ENCODE measurements around the gene ZGRF1. TPM values are rescaled to one million over a fixed set of nuclear protein-coding genes. Genes with fewer than 3 reads are reported as not detected.

Gene ZGRF1
- total and polyA plus RNA-seq, 4 donors, result 1.3 to 14.9 (median 4.6) TPM

DNA sequence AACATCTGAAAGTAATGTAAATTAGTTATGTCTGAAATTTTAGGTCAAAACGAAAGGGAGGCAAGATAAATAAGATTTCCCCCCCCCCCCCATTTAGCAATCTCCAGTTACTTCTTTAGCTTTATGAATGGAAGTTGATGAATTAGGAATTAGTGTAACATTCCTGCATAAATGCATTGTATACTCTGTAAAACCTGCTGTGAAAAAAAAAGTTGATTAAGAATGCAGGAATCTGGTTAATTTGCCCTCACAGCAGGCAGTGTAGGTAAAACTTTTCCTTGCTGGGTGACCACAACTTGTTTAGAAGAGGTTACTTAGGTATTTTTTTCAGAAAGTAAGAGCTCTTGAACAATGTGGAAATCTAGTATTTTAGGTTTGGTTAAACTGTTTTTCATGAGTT is 15.5 kb upstream of the ZGRF1 start:
- whole genome bisulfite sequencing, 2 donors, result 36 to 58% methylated on average over 1 of the region's 1 CpG
- no peak for DNase-seq
- ATAC-seq (ENCODE audit: insufficient read depth, low FRiP score), result no peak

GRCh38 chr4:112651641-112652040 is 14.9 kb upstream of the ZGRF1 start:
- Histone ChIP-seq H3K27me3 (ENCODE audit: control insufficient read depth in 3 of 3, insufficient read depth in 3 of 3, low read length in 2 of 3) (no peaks in the 10 kb centered on the region), H3K9ac (ENCODE audit: insufficient read depth in 1 of 2, low read length in 2 of 2) (no peak overlapping the region), H3K4me1 (ENCODE audit: control insufficient read depth in 5 of 5, insufficient read depth in 5 of 5, low read length in 5 of 5) (no peaks in the 10 kb centered on the region), H3K4me3 (no peak overlapping the region), H3K27ac (ENCODE audit: low read depth in 1 of 2, low read length in 1 of 2) (no peak overlapping the region), H3K36me3 (ENCODE audit: control insufficient read depth in 4 of 4, insufficient read depth in 4 of 4, low read length in 4 of 4) (peaks cover 17 to 48% (median 22%) of the 10 kb centered on the region in 4 donors), H3K9me3 (ENCODE audit: control insufficient read depth in 4 of 4, insufficient read depth in 3 of 4, low read length in 3 of 4) (no peaks in the 10 kb centered on the region)
- DNase-seq (no peak), ATAC-seq (ENCODE audit: insufficient read depth, low FRiP score) (no peak)
- TF ChIP-seq, protein P1, sequence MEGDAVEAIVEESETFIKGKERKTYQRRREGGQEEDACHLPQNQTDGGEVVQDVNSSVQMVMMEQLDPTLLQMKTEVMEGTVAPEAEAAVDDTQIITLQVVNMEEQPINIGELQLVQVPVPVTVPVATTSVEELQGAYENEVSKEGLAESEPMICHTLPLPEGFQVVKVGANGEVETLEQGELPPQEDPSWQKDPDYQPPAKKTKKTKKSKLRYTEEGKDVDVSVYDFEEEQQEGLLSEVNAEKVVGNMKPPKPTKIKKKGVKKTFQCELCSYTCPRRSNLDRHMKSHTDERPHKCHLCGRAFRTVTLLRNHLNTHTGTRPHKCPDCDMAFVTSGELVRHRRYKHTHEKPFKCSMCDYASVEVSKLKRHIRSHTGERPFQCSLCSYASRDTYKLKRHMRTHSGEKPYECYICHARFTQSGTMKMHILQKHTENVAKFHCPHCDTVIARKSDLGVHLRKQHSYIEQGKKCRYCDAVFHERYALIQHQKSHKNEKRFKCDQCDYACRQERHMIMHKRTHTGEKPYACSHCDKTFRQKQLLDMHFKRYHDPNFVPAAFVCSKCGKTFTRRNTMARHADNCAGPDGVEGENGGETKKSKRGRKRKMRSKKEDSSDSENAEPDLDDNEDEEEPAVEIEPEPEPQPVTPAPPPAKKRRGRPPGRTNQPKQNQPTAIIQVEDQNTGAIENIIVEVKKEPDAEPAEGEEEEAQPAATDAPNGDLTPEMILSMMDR (IDR thresholded peaks at IDR 0.05; ENCODE audit: control extremely low read depth, extremely low read depth), result no peak

More for the DNA sequence above, 15.5 kb upstream of the ZGRF1 start:
- Histone ChIP-seq H3K36me3 (ENCODE audit: control insufficient read depth in 4 of 4, insufficient read depth in 4 of 4, low read length in 4 of 4) (peaks cover 17 to 42% (median 21%) of the 10 kb centered on the region in 4 donors), H3K9ac (ENCODE audit: insufficient read depth in 1 of 2, low read length in 2 of 2) (no peak overlapping the region), H3K4me3 (no peak overlapping the region), H3K9me3 (ENCODE audit: control insufficient read depth in 4 of 4, insufficient read depth in 3 of 4, low read length in 3 of 4) (no peaks in the 10 kb centered on the region), H3K27me3 (ENCODE audit: control insufficient read depth in 3 of 3, insufficient read depth in 3 of 3, low read length in 2 of 3) (no peaks in the 10 kb centered on the region), H3K4me1 (ENCODE audit: control insufficient read depth in 5 of 5, insufficient read depth in 5 of 5, low read length in 5 of 5) (no peaks in the 10 kb centered on the region), H3K27ac (ENCODE audit: low read depth in 1 of 2, low read length in 1 of 2) (no peak overlapping the region)
- TF ChIP-seq, protein P1 (IDR thresholded peaks at IDR 0.05; ENCODE audit: control extremely low read depth, extremely low read depth), result no peak

DNA sequence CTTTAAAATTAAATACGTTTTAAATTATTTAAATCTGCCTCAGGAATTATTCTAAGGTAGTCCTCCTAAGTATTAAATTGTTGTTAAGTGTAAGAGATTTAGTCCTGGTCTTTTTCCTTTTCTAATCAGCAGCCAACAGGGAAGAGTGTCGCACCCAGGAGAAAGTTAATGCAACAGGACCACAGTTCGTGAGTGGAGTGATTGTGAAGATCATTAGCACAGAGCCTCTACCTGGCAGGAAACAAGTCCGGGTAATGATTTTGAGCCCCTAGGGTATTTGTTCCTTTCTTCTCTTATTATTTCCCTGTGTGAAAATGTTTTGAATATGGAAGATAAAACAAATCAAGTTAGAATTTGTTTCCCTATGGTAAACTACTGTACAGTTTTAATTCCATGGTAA is 13.6 kb upstream of the ZGRF1 start:
- Histone ChIP-seq H3K9ac (ENCODE audit: insufficient read depth in 1 of 2, low read length in 2 of 2) (no peak overlapping the region), H3K4me3 (no peak overlapping the region), H3K36me3 (ENCODE audit: control insufficient read depth in 4 of 4, insufficient read depth in 4 of 4, low read length in 4 of 4) (peaks cover 17 to 45% (median 20%) of the 10 kb centered on the region in 4 donors), H3K27ac (ENCODE audit: low read depth in 1 of 2, low read length in 1 of 2) (no peak overlapping the region), H3K27me3 (ENCODE audit: control insufficient read depth in 3 of 3, insufficient read depth in 3 of 3, low read length in 2 of 3) (no peaks in the 10 kb centered on the region), H3K4me1 (ENCODE audit: control insufficient read depth in 5 of 5, insufficient read depth in 5 of 5, low read length in 5 of 5) (no peaks in the 10 kb centered on the region), H3K9me3 (ENCODE audit: control insufficient read depth in 4 of 4, insufficient read depth in 3 of 4, low read length in 3 of 4) (no peaks in the 10 kb centered on the region)
- WGBS, 2 donors, result 74 to 80% methylated on average over 4 of the region's 4 CpGs
- DNase-seq (no peak), ATAC-seq (ENCODE audit: insufficient read depth, low FRiP score) (no peak)
- TF ChIP-seq, protein P1 (IDR thresholded peaks at IDR 0.05; ENCODE audit: control extremely low read depth, extremely low read depth), result no peak

DNA sequence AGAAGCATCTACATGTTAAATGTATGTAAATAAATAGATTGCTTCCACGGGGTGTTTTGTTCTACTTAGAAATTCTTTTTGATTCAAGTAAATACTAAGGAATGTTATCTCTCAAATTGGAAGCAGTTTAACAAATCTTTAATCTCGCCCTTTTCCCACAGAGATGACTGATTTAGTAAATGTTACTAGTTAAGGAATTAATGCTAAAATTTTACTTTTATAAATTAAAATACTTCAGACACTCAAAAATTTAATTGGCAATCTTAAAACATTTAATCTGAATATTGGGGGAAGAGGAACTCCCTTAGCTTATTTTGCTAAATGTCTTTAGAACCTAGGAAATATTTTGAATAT is 12.3 kb upstream of the ZGRF1 start:
- H3K9ac ChIP-seq (ENCODE audit: insufficient read depth in 1 of 2, low read length in 2 of 2), result no peak overlapping the region
- H3K4me3 ChIP-seq, result no peak overlapping the region
- ATAC-seq (ENCODE audit: insufficient read depth, low FRiP score), result no peak
- H3K4me1 ChIP-seq (ENCODE audit: control insufficient read depth in 5 of 5, insufficient read depth in 5 of 5, low read length in 5 of 5), result no peaks in the 10 kb centered on the region
- TF ChIP-seq, protein P1 (IDR thresholded peaks at IDR 0.05; ENCODE audit: control extremely low read depth, extremely low read depth), result no peak
- peaks cover 10 to 39% (median 21%) of the 10 kb centered on the region in 4 donors for H3K36me3 ChIP-seq (ENCODE audit: control insufficient read depth in 4 of 4, insufficient read depth in 4 of 4, low read length in 4 of 4)
- H3K27ac ChIP-seq (ENCODE audit: low read depth in 1 of 2, low read length in 1 of 2), result no peak overlapping the region
- WGBS, 2 donors, result 63 to 66% methylated on average over 2 of the region's 2 CpGs
- no peak for DNase-seq
- no peaks in the 10 kb centered on the region for H3K9me3 ChIP-seq (ENCODE audit: control insufficient read depth in 4 of 4, insufficient read depth in 3 of 4, low read length in 3 of 4)
- H3K27me3 ChIP-seq (ENCODE audit: control insufficient read depth in 3 of 3, insufficient read depth in 3 of 3, low read length in 2 of 3), result no peaks in the 10 kb centered on the region
